DMS53 (cell line): ENCODE results near the gene TCHP.

Experiments
- DNase-seq: peaks from one replicate; lab custom pipeline; 2025; lab: John Stamatoyannopoulos, UW

The TCHP gene

GRCh38 chr12:109961612-109962011, 61.5 kb downstream of the TCHP start:
- no peak for DNase-seq

GRCh38 chr12:109962398-109962797, 62.3 kb downstream of the TCHP start:
- no peak for DNase-seq

DNA sequence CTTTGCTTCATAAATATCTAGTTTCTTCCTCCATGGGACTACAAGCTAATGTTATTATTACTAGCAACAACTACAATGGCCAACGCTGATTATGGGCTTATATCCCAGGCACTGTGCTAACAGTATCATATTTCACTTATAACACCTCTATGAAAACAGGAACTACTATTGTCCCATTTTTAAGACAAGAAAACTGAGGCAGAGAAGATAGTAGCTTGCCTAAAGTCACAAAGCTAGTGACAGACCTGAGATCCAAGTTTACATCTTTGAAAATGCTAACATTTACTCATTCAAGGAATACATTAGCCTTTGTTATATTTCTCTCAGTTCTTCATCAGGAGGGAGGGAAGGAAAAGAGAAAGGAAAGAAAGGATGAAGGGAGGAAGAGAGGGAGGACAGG, 63.3 kb downstream of the TCHP start:
- no peak for DNase-seq

DNA sequence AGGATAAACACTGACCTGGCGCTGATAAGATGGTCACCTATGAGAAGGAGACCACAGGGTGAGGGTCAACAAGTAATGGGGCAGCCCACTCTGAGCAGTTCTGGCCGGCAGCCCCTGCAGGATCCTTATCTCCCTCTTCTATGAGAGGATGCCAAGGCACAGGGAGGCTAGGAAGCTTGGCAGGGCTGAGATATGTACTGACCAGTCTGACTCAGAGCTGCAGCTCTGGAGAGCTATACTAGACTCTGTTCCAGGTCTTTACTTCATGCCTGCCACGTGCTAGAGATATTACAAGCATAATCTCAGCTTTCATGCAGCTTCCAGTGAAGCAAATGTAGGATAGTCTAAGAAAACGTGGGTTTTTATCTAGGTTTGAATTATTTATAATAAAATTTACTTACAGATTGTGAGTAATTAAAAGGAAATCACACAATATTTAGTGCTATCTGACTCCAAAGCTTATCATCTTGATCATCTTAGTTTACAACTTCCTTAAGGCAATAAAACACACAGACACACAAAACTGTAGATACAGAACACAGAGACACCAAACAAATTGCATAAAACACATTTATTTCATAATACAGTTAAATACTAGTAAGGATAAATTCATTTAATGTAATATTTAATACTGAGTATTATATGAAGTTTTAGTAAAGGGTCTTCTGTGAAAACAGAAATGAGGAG, 63.8 kb downstream of the TCHP start:
- no peak for DNase-seq

GRCh38 chr12:109966546-109966945, 66.5 kb downstream of the TCHP start:
- no peak for DNase-seq

DNA sequence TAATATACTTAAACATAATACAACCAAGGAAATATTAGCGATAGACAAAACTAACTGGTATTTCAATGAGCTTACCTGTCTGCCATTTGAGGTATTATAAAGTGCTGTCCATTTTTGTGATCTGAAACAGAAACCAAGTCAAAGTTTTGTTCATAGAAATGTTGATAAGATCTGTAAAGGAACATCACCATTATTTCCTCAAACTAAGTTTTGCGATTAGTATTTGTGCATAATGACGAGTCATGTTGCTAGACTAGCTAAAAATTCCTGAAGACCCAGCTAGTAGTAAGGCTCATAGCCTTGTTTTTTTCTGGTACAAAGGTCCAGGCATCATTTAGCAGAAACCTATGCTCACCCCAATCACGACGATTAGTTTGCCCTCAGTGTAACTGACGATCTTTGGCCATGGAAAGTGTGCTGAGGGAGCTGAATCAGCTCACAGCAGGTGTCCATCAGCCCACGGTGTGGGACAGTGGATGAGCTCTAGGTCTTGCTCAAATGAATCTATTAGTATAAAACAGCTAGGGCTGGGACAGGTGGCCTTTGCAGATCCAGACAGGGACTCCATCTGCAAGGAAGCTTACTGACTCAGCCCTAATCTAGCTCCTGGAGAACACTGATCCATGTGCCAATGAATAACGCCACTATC, 67.4 kb downstream of the TCHP start:
- no peak for DNase-seq
